Activated CD8-positive, alpha-beta memory T cell treated with anti-CD3 and anti-CD28 coated beads for 4 hours (primary cell): Measurements from ENCODE around the gene RAI1.

ENCODE experiments used
- DNase-seq, 2 donors: peaks; one replicate each; pipeline ENCODE4 v3.0.0-alpha.2; 2020; ENCODE audit warnings: low read depth in 2 of 2

The RAI1 gene

DNA sequence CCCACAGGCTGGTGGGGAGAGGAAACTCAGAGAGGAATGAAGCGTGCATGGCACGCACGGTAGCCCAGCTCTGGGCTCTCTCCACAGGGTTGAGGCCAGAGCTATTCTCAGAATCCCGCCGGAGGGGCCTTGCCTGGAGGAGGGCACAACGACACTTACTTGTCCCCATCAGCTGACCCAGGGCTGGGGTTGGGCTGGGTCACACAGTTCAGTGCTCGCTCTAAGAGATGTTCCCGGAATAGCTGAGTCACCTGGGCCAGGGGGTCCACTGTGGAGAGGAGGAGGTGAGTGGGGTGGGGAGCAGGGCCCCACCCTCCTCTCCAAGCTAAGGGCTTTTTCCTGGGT is 133.8 kb downstream of the RAI1 start:
- no peak for DNase-seq

- no peak for DNase-seq
Measured at GRCh38 chr17:17815436-17816200, 134.4 kb downstream of the RAI1 start.

GRCh38 chr17:17816240-17816814 is 135.1 kb downstream of the RAI1 start:
- no peak for DNase-seq

GRCh38 chr17:17816831-17817551 is 135.7 kb downstream of the RAI1 start:
- DNase-seq = no peak

- no peak for DNase-seq
Measured at GRCh38 chr17:17817552-17817947, 136.3 kb downstream of the RAI1 start.

DNA sequence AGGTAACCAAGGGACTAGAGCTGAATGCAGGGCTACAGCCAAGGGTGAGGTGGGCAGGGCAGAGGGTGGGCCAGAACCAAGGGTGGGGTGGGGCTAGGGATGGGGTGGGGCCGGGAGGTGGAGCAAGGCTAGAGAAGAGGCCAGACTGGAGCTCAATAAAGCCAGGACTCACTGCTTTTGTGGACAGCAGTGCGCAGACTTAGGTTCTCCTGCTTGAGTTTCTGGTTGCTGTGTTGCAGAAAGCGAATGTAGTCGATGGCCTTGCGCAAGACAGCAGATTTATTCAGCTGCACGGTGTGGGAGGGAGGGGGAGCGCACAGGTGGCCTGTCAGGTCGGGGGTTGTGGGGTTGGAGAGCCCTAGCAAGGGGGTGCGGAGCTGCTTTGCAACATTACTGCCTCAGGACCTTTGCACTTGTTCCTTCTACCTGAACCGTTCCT is 136.8 kb downstream of the RAI1 start:
- DNase-seq = no peak

GRCh38 chr17:17819111-17819510 is 137.9 kb downstream of the RAI1 start:
- DNase-seq = no peak

GRCh38 chr17:17819561-17819995 is 138.3 kb downstream of the RAI1 start:
- peak in 1 of 2 donors; percentile 30 for DNase-seq

GRCh38 chr17:17820046-17820445 is 138.8 kb downstream of the RAI1 start:
- DNase-seq = no peak

- DNase-seq = no peak
Measured at GRCh38 chr17:17820463-17821158, 139.4 kb downstream of the RAI1 start.

GRCh38 chr17:17822189-17822588 is 140.9 kb downstream of the RAI1 start:
- DNase-seq = no peak

DNA sequence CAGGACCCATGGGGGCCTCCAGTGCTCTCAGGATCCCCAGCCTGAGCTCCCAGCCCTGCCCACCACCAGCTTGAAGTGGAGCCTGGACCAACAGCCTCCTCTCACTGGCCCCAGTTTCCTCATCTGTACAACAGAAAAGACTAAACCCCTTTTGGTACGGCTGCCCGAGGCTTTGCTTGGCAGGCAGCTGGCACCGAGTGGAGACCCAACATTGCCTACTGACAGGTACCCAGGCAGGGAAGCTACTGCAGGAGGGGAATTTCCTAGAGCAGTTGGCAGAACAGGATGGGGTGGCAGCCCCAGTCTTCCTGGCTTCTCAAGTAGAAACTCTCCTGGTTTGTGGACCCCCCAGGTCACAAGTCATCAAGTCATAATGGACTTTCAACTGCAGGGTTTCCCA is 141.4 kb downstream of the RAI1 start:
- no peak for DNase-seq

- DNase-seq = peak; percentile 34 to 50
Measured at GRCh38 chr17:17823433-17824118, 142.3 kb downstream of the RAI1 start.

- no peak for DNase-seq
Measured at GRCh38 chr17:17824119-17824782, 143.0 kb downstream of the RAI1 start.

DNA sequence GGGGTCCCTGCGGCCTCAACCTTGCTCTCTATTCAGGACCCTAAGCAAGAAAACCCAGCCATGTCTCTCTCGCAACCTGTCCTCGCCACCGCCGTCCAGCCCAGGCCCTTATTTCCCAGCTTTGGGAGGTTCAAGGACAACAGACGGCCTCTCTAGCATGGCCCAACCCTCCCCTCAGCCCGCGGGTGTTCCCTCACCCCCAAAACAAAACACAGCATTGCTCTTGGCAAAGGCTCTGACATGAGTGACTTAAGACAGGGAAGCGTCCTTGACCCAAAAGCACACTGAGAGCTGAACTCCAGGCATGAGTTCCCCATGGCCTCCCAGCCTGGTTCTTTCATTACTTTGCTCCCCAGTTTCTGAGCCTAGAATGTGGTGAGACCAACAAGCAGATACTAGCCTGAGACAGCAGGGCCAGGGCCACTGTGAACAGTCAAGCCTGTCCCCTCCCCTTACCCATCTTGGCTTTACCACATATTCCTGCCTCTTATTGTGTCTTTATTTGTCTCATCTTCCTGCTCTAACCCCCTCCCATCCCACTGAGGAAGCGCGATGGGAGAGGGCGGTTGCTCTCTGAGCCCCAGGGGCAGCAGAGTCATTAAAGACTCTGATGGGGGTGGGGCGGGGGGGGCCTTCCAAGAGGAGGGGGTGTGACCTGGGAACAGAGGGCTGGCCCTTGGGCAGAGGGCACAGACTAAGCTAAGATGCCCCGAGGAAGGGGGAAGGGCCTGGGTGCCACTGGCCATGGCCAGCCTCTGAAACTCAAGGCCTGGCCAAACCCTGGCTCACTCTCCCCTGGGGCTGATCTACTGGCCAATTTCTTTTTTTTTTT is 143.7 kb downstream of the RAI1 start:
- no peak for DNase-seq

- no peak for DNase-seq
Measured at GRCh38 chr17:17826342-17826713, 145.1 kb downstream of the RAI1 start.

DNA sequence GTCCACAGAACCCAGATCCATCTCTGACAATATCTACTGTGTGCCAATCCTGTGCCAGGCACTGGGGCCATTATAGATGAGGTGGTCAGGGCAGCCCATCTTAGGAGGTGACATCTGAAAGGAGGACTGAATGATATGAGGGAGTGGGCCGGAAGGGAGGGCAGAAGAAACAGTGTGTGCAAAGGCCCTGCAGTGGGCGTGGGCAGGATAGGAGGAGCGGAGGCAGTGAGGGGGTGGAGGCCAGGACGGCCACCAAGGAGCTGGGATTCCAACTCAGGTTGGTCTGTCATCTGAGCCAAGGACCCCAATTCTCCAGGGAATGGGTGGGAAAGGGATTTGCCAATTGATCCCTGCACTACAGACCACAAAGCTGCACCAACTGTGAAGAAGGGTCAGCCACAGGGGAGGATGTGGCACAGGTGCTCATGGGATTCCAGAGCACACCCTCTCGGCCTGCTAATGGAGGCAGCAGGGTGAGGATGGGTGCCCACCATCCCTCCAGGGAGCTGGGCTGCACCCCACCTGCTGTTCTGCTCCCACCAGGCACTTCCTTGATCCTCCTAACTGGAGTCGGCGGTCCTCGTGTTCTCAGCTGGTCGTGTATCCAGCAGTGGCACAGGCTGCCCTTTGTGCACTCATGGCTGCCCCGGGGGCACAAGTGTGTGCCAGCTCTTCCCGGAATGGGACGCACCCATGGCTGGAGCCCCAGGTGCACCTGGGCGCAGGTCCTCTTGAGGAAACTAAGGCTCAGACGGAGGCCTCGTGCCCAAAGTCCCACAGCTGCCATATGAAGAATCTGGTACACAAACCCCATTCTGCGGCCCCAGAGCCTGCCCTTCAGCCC is 145.9 kb downstream of the RAI1 start:
- DNase-seq = no peak

GRCh38 chr17:17827826-17828621 is 146.8 kb downstream of the RAI1 start:
- no peak for DNase-seq

DNA sequence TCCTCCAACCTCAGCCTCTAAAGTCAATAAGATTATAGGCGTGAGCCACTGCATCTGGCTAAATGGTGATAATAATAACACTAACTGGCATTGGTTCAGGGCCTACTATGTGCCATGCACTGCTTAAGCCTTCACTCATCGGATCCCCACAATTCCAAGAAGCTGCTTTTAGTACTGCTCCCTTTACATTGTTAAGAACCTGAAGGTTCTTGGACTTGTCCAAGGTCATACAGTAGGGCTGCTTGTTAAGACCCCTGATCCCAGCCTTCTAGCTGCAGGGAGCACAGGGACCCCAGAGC is 149.0 kb downstream of the RAI1 start:
- DNase-seq = no peak
